Astrocyte (in vitro differentiated cells and primary cell): ENCODE measurements around the gene TEX14.
"Not testable (repeated sequence)": the region's sequence is repeated elsewhere in the genome, so short reads cannot be mapped to it uniquely, and the experiment has no call there.

Experiments used
- CTCF ChIP-seq: IDR thresholded peaks from 2 replicates; pipeline ENCODE4 v1.5.1; 2011; ENCODE audit warnings: low read depth, mild to moderate bottlenecking, inconsistent platforms, low read length, moderate library complexity; ENCODE audit not compliant: insufficient read depth
- EZH2 ChIP-seq: IDR thresholded peaks from 2 replicates; pipeline ENCODE4 v1.6.1; 2012; ENCODE audit warnings: mild to moderate bottlenecking, low read length, inconsistent platforms; ENCODE audit not compliant: insufficient read depth

DNA sequence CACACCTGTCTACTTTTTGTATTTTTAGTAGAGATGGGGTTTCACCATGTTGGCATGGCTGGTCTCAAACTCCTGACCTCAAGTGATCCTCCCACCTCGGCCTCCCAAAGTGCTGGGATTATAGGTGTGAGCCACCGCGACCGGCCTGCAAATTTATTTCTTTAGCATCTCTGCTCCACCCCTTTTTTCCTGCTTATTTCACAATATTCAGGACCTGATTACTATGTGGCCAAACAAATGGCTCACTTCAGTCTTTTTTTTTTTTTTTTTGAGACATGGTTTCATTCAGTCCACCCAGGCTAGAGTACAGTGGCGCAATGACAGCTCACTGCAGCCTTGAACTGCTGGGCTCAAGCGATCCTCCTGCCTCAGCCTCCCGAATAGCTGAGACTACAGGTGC is 109.1 kb downstream of the TEX14 start:
- TF ChIP-seq CTCF, EZH2: not testable (repeated sequence)
